Peyer's patch (tissue), 4 donors: ENCODE data around the gene PIEZO1. TPM values are rescaled to one million over a fixed set of nuclear protein-coding genes. Genes with fewer than 3 reads are reported as not detected.

Source experiments
- DNase-seq, 3 donors: peaks; one replicate each; pipeline ENCODE4 v3.0.0-alpha.2; 2017 to 2019
- H3K27ac ChIP-seq, 4 donors: fragments of 200-600 bp; sonication (generic); one replicate each; pipeline ENCODE4 v1.5.1; 2016 to 2019
- H3K27me3 ChIP-seq, 2 donors: fragments of 200-600 bp; sonication (generic); one replicate each; pipeline ENCODE4 v1.5.1; 2019
- H3K36me3 ChIP-seq, 3 donors: fragments of 200-600 bp; sonication (generic); one replicate each; pipeline ENCODE4 v1.5.1; 2016 to 2019
- H3K4me1 ChIP-seq, 4 donors: fragments of 200-600 bp; sonication (generic); one replicate each; pipeline ENCODE4 v1.5.1; 2016 to 2019
- H3K4me3 ChIP-seq, 4 donors: fragments of 200-600 bp; sonication (generic); 1 replicate in 3 of 4; 2 replicates in 1 of 4; pipeline ENCODE4 v1.5.1; 2016 to 2019; ENCODE audit warnings: mild to moderate bottlenecking in 1 of 4
- H3K9me3 ChIP-seq, 4 donors: fragments of 200-600 bp; sonication (generic); one replicate each; pipeline ENCODE4 v1.5.1; 2016 to 2019; ENCODE audit warnings: mild to moderate bottlenecking in 1 of 4
- CTCF ChIP-seq, 6 experiments: fragments of 450-650 bp in 4 of 6; fragments of 200-600 bp in 2 of 6; sonication (generic) in 1 of 6; IDR thresholded peaks; one replicate each; pipeline ENCODE4 v1.5.1; 2017 to 2019; ENCODE audit warnings: antibody characterized with exemption in 6 of 6, mild to moderate bottlenecking in 3 of 6, moderate library complexity in 1 of 6
- POLR2A ChIP-seq, 2 donors: fragments of 450-650 bp; IDR thresholded peaks; one replicate each; pipeline ENCODE4 v1.5.1; 2017; ENCODE audit warnings: antibody characterized with exemption in 2 of 2, mild to moderate bottlenecking in 2 of 2, moderate library complexity in 2 of 2
- total RNA-seq, 4 donors: library from RNA; depleted of rRNA; stranded (reverse); fragments of >200 nt; gene quantifications; one replicate each; pipeline ENCODE4 v1.1.0, GENCODE V29; 2016

Gene PIEZO1
- total RNA-seq, 4 donors from 2014 or later: 76.9 to 218 (median 183) TPM

DNA sequence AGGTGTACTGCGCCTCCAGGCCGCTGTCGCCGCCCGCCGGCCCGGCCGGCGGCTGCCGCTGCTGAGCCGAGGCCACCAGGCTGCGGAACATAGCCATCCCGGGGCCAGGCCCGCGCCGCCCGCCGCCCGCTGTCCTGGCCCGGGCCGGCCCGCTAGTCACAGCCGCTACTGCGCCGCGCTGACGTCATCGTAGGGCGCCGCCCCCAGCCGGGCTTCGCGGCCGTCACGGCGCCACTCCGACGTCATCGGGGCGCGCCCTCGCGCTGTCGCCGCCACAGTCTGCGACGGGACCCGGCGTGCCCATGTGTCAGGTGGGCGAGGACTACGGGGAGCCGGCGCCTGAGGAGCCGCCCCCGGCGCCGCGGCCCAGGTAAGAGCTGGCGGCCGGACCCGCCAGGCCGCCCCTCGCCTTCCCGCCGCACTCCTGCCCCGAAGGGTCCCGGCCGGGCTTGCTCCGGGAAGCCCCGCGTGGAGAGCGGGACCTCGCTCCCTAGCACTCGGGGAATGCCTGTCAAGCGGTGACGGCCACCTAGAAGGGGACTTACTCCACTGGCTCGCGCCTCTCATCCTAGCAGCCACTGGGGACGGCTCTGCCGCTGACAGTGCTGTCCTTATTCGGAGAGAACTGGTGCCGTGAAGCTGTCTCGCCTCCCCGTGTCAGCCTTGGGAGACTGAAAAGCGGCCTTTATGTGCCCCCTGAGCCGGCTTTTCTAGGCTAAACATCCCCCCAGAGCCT, 78.6 kb downstream of the PIEZO1 start, which contains the start of the genes CTU2 and RNF166:
Gene CTU2 (plus strand): TSS at position 275 of the 736 bp plus-strand sequence. CDS start 28 bp downstream, at position 303.
Gene RNF166 (minus strand): TSS at position 180 of the 736 bp plus-strand sequence. CDS start 83 bp downstream, at position 97.
- Histone ChIP-seq H3K36me3 (no peaks in the 10 kb centered on the region), H3K27ac (peak within 1 kb of the TSS; percentile 90 to 99 (median 90)), H3K4me1 (peaks cover 0 to 43% (median 21%) of the 10 kb centered on the region in 4 donors), H3K9me3 (no peaks in the 10 kb centered on the region), H3K4me3 (peak within 1 kb of the TSS; percentile 83 to 100 (median 96)), H3K27me3 (no peaks in the 10 kb centered on the region)
- DNase-seq: peak; percentile 90 to 96 (median 95)
- peak in 1 of 6 experiments; percentile 8 for TF ChIP-seq CTCF (IDR thresholded peaks at IDR 0.05)
- TF ChIP-seq POLR2A (IDR thresholded peaks at IDR 0.05): peak; percentile 47 to 69

- no peaks in the 10 kb centered on the region for H3K36me3 ChIP-seq
- TF ChIP-seq POLR2A (IDR thresholded peaks at IDR 0.05): no peak
- no peak for TF ChIP-seq CTCF (IDR thresholded peaks at IDR 0.05)
- peaks cover 0 to 47% (median 24%) of the 10 kb centered on the region in 4 donors for H3K4me1 ChIP-seq
- peak overlapping the region; percentile 83 to 100 (median 96) for H3K4me3 ChIP-seq
- H3K27me3 ChIP-seq: no peaks in the 10 kb centered on the region
- H3K9me3 ChIP-seq: no peaks in the 10 kb centered on the region
- H3K27ac ChIP-seq: peak overlapping the region; percentile 90 to 99 (median 90)
- peak; percentile 36 to 67 (median 59) for DNase-seq
Observed at GRCh38 chr16:88705801-88706228, 79.2 kb downstream of the PIEZO1 start.

DNA sequence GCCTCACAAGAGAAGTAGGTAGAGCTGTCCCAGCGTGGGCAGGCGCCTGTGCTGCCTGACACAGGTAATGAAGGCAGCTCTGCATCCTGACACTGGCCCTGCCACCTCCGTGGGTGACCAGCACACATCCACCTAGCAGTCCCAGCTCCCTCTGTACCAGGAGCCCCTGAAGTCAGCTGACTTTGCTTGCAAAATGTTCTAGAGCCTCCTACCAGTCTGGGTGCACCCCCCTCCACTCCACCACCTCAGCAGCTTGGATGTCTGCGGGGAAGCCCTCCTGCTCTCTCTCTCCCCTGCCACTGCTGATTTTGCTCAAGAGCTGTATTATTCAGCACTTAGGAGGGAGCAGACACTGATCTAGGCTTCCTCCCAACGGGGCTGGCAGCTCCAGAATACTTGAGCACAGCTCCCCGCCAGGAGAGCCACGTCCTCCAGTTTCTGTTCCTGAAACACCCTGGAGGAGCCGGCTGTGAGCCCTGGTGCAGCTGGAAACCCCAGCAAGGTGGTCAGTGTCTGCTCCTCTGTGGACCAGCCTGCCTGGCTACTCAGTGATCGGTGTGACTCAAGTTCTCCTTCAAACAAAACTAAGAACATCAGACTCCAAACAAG, 79.8 kb downstream of the PIEZO1 start:
- H3K4me3 ChIP-seq: peak overlapping the region; percentile 83 to 100 (median 96)
- H3K36me3 ChIP-seq: no peaks in the 10 kb centered on the region
- H3K27ac ChIP-seq: peak overlapping the region; percentile 90 to 99 (median 90)
- no peaks in the 10 kb centered on the region for H3K9me3 ChIP-seq
- H3K27me3 ChIP-seq: no peaks in the 10 kb centered on the region
- H3K4me1 ChIP-seq: peaks cover 0 to 54% (median 24%) of the 10 kb centered on the region in 4 donors
- TF ChIP-seq POLR2A (IDR thresholded peaks at IDR 0.05) (peak in 1 of 2 donors; percentile 11), CTCF (IDR thresholded peaks at IDR 0.05) (no peak)
- peak in 1 of 3 donors; percentile 50 for DNase-seq

DNA sequence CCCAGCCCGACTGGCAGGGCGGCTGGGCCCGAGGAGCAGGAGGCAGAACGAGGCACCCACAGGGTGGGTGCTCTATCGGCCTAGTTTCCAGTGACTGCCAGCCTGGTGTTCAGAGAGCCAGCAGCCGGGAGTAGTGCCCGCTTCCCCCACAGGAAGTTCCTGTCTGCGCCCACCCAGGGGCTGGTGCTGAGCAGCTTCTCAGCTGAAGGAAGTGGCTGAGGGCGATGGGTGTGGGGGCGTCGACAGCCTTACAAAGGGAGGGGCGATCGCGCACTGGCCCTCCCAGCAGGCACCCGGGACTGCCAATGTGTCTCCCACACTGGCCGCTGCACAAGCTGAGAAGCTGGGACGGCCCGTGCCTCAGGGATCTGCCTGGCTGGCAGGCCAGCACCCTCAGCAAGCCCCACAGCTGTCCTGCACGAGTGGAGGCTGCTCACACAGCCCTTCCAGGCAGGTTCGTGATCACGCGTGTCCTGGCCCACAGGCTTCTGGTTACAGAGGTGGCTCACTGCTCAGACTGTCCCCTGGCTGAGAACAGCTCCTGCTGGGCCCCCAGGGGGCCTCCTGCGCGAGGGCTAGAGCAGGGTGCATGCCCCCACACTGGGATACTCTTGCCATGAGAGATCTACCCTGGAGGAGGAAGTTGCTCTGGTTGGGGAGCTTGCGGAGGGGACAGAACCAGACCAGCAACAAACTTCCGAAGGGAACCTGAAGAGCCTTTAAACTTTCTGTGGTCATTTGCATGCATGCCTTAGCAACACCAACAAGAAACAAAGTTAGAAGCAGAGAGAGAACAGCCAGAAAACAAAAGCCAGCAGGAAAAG, 81.3 kb downstream of the PIEZO1 start:
- TF ChIP-seq POLR2A (IDR thresholded peaks at IDR 0.05): no peak
- no peak for TF ChIP-seq CTCF (IDR thresholded peaks at IDR 0.05)
- Histone ChIP-seq H3K27me3 (no peaks in the 10 kb centered on the region), H3K27ac (peak overlapping the region; percentile 90 to 99 (median 90)), H3K4me1 (peaks cover 0 to 67% (median 27%) of the 10 kb centered on the region in 4 donors), H3K9me3 (no peaks in the 10 kb centered on the region), H3K36me3 (peaks cover 0 to 14% (median 0%) of the 10 kb centered on the region in 3 donors), H3K4me3 (peak overlapping the region; percentile 7 to 100 (median 58))
- peak in 2 of 3 donors; percentile 86 to 87 for DNase-seq
